ENCODE results near the gene PPIP5K2. TPM values are rescaled to one million over a fixed set of nuclear protein-coding genes. Genes with fewer than 3 reads are reported as not detected.
A peak's percentile ranks its signal among the peaks of the same experiment; 100 is the strongest.

Gene PPIP5K2
- total RNA-seq, 1 experiment from 2014 or later: 75.6 TPM

DNA sequence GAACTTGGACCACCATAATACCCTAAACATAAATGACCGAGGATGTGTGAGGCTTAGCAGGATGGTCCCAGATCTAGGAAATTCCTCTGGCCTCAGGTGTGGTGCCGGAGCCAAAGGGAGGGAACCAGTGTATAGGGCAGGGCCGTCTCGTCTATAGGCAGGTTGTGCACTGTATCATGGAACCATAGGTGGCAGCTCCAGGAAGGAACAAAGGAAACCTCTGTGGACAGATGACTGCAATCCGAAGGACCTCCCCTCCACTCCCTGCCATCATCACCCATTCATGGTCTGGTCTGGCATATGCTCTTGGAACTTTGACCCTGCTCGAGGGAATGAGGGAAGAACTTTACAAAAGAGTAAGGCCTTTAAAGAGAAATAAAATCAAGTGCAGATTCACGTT, 135.6 kb downstream of the PPIP5K2 start:
- Histone ChIP-seq H3K27me3 (replicated peaks; ENCODE audit: insufficient read depth, low read depth, low read length, poor library complexity) (no peaks in the 10 kb centered on the region), H3K4me3 (ENCODE audit: low read depth, low read length, poor library complexity, severe bottlenecking) (no peak overlapping the region), H3K4me1 (ENCODE audit: insufficient read depth, low read length, poor library complexity, severe bottlenecking) (peaks cover 13% of the 10 kb centered on the region), H3K9me3 (ENCODE audit: low read depth, low read length, poor library complexity, severe bottlenecking) (no peaks in the 10 kb centered on the region), H3K36me3 (ENCODE audit: insufficient read depth, low read length, poor library complexity, severe bottlenecking) (no peaks in the 10 kb centered on the region), H3K27ac (ENCODE audit: low read depth, low read length, poor library complexity, severe bottlenecking) (no peak overlapping the region)
- intact Hi-C loops (cut with micrococcal nuclease; ENCODE audit: unreplicated experiment): no loop called here
- no peak for DNase-seq (ENCODE audit: low spot score)
- TF ChIP-seq, protein P1, sequence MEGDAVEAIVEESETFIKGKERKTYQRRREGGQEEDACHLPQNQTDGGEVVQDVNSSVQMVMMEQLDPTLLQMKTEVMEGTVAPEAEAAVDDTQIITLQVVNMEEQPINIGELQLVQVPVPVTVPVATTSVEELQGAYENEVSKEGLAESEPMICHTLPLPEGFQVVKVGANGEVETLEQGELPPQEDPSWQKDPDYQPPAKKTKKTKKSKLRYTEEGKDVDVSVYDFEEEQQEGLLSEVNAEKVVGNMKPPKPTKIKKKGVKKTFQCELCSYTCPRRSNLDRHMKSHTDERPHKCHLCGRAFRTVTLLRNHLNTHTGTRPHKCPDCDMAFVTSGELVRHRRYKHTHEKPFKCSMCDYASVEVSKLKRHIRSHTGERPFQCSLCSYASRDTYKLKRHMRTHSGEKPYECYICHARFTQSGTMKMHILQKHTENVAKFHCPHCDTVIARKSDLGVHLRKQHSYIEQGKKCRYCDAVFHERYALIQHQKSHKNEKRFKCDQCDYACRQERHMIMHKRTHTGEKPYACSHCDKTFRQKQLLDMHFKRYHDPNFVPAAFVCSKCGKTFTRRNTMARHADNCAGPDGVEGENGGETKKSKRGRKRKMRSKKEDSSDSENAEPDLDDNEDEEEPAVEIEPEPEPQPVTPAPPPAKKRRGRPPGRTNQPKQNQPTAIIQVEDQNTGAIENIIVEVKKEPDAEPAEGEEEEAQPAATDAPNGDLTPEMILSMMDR (conservative IDR thresholded peaks at IDR 0.05; ENCODE audit: low read depth, low read length): no peak
- ChIA-PET CTCF (interaction anchor here (1.6 kb wide), 1 partner anchor 23 kb away, joined by 4 read pairs; no protein-coding TSS in a partner anchor), POLR2A (ENCODE audit: low non-redundant PET) (no interaction called here)
- no TSS peak for BruUV-seq (replicated peaks)

GRCh38 chr5:103256178-103256577, 136.1 kb downstream of the PPIP5K2 start:
- intact Hi-C loops (cut with micrococcal nuclease; ENCODE audit: unreplicated experiment): no loop called here
- BruUV-seq (replicated peaks): no TSS peak

GRCh38 chr5:103258368-103258956, 138.4 kb downstream of the PPIP5K2 start, which contains the start of gene MACIR:
Gene MACIR, plus strand, starts transcription at chr5:103258763. Its CDS starts 17,157 bp downstream, at chr5:103275920.
- no peak for TF ChIP-seq EZH2 (IDR thresholded peaks at IDR 0.05; ENCODE audit: borderline replicate concordance, low read depth, low read length, poor library complexity, severe bottlenecking)
- TF ChIP-seq, protein P1 (conservative IDR thresholded peaks at IDR 0.05; ENCODE audit: low read depth, low read length): 0 out of 2 replicates have a peak, but pooled peaks have one; percentile 10
- Histone ChIP-seq H3K27me3 (replicated peaks; ENCODE audit: insufficient read depth, low read depth, low read length, poor library complexity) (no peaks in the 10 kb centered on the region), H3K36me3 (ENCODE audit: insufficient read depth, low read length, poor library complexity, severe bottlenecking) (no peaks in the 10 kb centered on the region), H3K27ac (ENCODE audit: low read depth, low read length, poor library complexity, severe bottlenecking) (peak within 1 kb of the TSS; percentile 86), H3K4me1 (ENCODE audit: insufficient read depth, low read length, poor library complexity, severe bottlenecking) (peaks cover 31% of the 10 kb centered on the region), H3K4me3 (ENCODE audit: low read depth, low read length, poor library complexity, severe bottlenecking) (peak within 1 kb of the TSS; percentile 88), H3K9me3 (ENCODE audit: low read depth, low read length, poor library complexity, severe bottlenecking) (no peaks in the 10 kb centered on the region)
- peak; percentile 99 for DNase-seq (ENCODE audit: low spot score)
- intact Hi-C loops (cut with micrococcal nuclease; ENCODE audit: unreplicated experiment): no loop called here
- BruUV-seq (replicated peaks): no TSS peak
- ChIA-PET CTCF (interaction anchor here (0.6 to 1.0 kb wide), 3 partner anchors 208 to 666 kb away, joined by 3 read pairs; no protein-coding TSS in a partner anchor), POLR2A (ENCODE audit: low non-redundant PET) (interaction anchor here (0.6 kb wide), 1 partner anchor 152 kb away, joined by 3 read pairs; no protein-coding TSS in a partner anchor)

More at GRCh38 chr5:103256178-103256577, 136.1 kb downstream of the PPIP5K2 start:
- ChIA-PET POLR2A (ENCODE audit: low non-redundant PET) (no interaction called here), CTCF (no interaction called here)
- no peak for DNase-seq (ENCODE audit: low spot score)
- Histone ChIP-seq H3K9me3 (ENCODE audit: low read depth, low read length, poor library complexity, severe bottlenecking) (no peaks in the 10 kb centered on the region), H3K27me3 (replicated peaks; ENCODE audit: insufficient read depth, low read depth, low read length, poor library complexity) (no peaks in the 10 kb centered on the region), H3K4me1 (ENCODE audit: insufficient read depth, low read length, poor library complexity, severe bottlenecking) (peaks cover 17% of the 10 kb centered on the region), H3K27ac (ENCODE audit: low read depth, low read length, poor library complexity, severe bottlenecking) (no peak overlapping the region), H3K4me3 (ENCODE audit: low read depth, low read length, poor library complexity, severe bottlenecking) (no peak overlapping the region), H3K36me3 (ENCODE audit: insufficient read depth, low read length, poor library complexity, severe bottlenecking) (no peaks in the 10 kb centered on the region)
- TF ChIP-seq EZH2 (IDR thresholded peaks at IDR 0.05; ENCODE audit: borderline replicate concordance, low read depth, low read length, poor library complexity, severe bottlenecking): no peak
- TF ChIP-seq, protein P1 (conservative IDR thresholded peaks at IDR 0.05; ENCODE audit: low read depth, low read length): no peak

Data from A673 (cell line).